ENCODE data around the gene PYHIN1. TPM values are rescaled to one million over a fixed set of nuclear protein-coding genes. Genes with fewer than 3 reads are reported as not detected.

The PYHIN1 gene
- total and polyA plus RNA-seq, 2 experiments from 2014 or later: not detected

- no peaks in the 10 kb centered on the region for H3K36me3 ChIP-seq (ENCODE audit: insufficient read depth)
- H3K4me2 ChIP-seq: peak overlapping the region; percentile 31; the same call in 1 of the 2 replicates
- Mint-ChIP-seq H3K4me1 (peaks cover 20% of the 10 kb centered on the region), H3K27ac (no peak overlapping the region), H3K36me3 (ENCODE audit: low read depth) (no peaks in the 10 kb centered on the region), H3K4me3 (no peak overlapping the region; the same call in 2 of the 3 replicates), H3K9me3 (no peaks in the 10 kb centered on the region), H3K27me3 (ENCODE audit: insufficient read depth, low read depth, poor library complexity) (peaks cover 2% of the 10 kb centered on the region)
- ATAC-seq (no peak), DNase-seq (ENCODE audit: low spot score) (peak; percentile 29)
- H3F3A ChIP-seq (replicated peaks; ENCODE audit: low read depth): no peaks in the 10 kb centered on the region
- no peak overlapping the region for H3K27ac ChIP-seq (ENCODE audit: low read depth)
- TF ChIP-seq REST (IDR thresholded peaks at IDR 0.05; ENCODE audit: unreplicated experiment) (no peak), POLR2AphosphoS5 (IDR thresholded peaks at IDR 0.05; ENCODE audit: low read depth) (no peak), ZNF114 (CRISPR knock-in tag; IDR thresholded peaks at IDR 0.05) (no peak), EZH2 (IDR thresholded peaks at IDR 0.05; ENCODE audit: low read depth, unreplicated experiment) (no peak), NANOG (IDR thresholded peaks at IDR 0.05; ENCODE audit: borderline replicate concordance) (no peak), CREB1 (CRISPR knock-in tag; IDR thresholded peaks at IDR 0.05; ENCODE audit: low read depth) (no peak), ZNF462 (CRISPR knock-in tag; IDR thresholded peaks at IDR 0.05) (no peak), CTCF (conservative IDR thresholded peaks at IDR 0.05; ENCODE audit: low read depth in 2 of 2) (no peak), EZH2phosphoT487 (IDR thresholded peaks at IDR 0.05; ENCODE audit: unreplicated experiment) (no peak), JUNB (IDR thresholded peaks at IDR 0.05; ENCODE audit: unreplicated experiment) (no peak), ETS1 (IDR thresholded peaks at IDR 0.05) (no peak), ZNF331 (CRISPR knock-in tag; IDR thresholded peaks at IDR 0.05; ENCODE audit: low read depth) (no peak), STAT1 (IDR thresholded peaks at IDR 0.05; ENCODE audit: unreplicated experiment) (no peak)
- H4K20me1 ChIP-seq (replicated peaks; ENCODE audit: insufficient read depth): no peaks in the 10 kb centered on the region
- H3K79me2 ChIP-seq (replicated peaks; ENCODE audit: insufficient read depth): no peaks in the 10 kb centered on the region
- H3K4me1 ChIP-seq (ENCODE audit: insufficient read depth): peaks cover 12% of the 10 kb centered on the region
- H3K4me3 ChIP-seq: no peak overlapping the region
- peaks cover 3% of the 10 kb centered on the region; the same call in 1 of the 2 replicates for H3K9me2 ChIP-seq (ENCODE audit: insufficient read depth)
- no peak overlapping the region for H2AFZ ChIP-seq
- no peaks in the 10 kb centered on the region for H3K27me3 ChIP-seq (ENCODE audit: insufficient read depth)
Observed at GRCh38 chr1:159023723-159024122, 92.4 kb downstream of the PYHIN1 start.
